GM12891 (cell line): ENCODE measurements around the gene LOXHD1.

Experiments used
- DNase-seq: peaks from one replicate; pipeline ENCODE4 v3.0.0; 2011; ENCODE audit warnings: low spot score; ENCODE audit not compliant: insufficient read length
- FAIRE-seq: peaks from 2 replicates; lab custom pipeline; 2011; peaks lifted over from hg19 to GRCh38; lab: Jason Lieb, UNC
- PAX5 ChIP-seq: IDR thresholded peaks from 2 replicates; pipeline ENCODE4 v1.6.1; 2011; ENCODE audit warnings: low read length, moderate library complexity, mild to moderate bottlenecking; ENCODE audit not compliant: insufficient read depth, severe bottlenecking
- POLR2A ChIP-seq: IDR thresholded peaks from 2 replicates; pipeline ENCODE4 v1.6.1; 2011; ENCODE audit warnings: low read depth, low read length, control low read depth
- POLR2AphosphoS5 ChIP-seq: IDR thresholded peaks from 2 replicates; pipeline ENCODE4 v1.6.1; 2011; ENCODE audit warnings: low read depth, low read length, control low read depth
- POU2F2 ChIP-seq: IDR thresholded peaks from 2 replicates; pipeline ENCODE4 v1.6.1; 2011; ENCODE audit warnings: low read depth, mild to moderate bottlenecking, control low read depth, low read length, moderate library complexity
- SPI1 ChIP-seq: IDR thresholded peaks from 2 replicates; pipeline ENCODE4 v1.6.1; 2011; ENCODE audit warnings: low read depth, low read length, control low read depth
- TAF1 ChIP-seq: IDR thresholded peaks from 2 replicates; pipeline ENCODE4 v1.6.1; 2011; ENCODE audit warnings: low read depth, low read length, control low read depth

Gene LOXHD1

GRCh38 chr18:46439037-46439436, 218.0 kb downstream of the LOXHD1 start:
- no peak for TF ChIP-seq TAF1
- TF ChIP-seq POU2F2: no peak
- no peak for TF ChIP-seq PAX5
- no peak for TF ChIP-seq SPI1
- no peak for TF ChIP-seq POLR2A
- no peak for TF ChIP-seq POLR2AphosphoS5
- FAIRE-seq (no peak), DNase-seq (no peak)

DNA sequence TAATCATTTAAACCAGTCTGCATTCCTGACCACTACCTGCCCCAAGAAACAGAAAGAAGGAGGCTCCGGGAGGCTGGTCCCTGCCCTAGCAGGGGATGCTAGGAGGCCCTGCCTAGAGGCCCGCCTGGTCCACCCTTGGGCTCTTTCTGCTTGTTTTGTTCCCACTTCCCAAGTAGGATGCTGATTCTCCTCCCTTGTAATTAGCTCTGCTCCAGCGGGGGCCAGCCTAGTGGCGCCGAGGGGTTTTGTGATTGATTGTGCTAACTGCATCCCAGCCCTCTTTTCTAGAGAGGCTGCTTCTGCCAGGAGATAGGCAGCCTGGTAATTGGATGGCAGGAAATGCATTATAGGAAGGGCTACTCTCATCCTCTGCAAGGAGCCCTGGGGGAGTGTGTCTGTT, 220.0 kb downstream of the LOXHD1 start:
- FAIRE-seq: no peak
- DNase-seq: no peak
- TF ChIP-seq POLR2AphosphoS5: no peak

- TF ChIP-seq SPI1: no peak
- no peak for DNase-seq
- no peak for FAIRE-seq
Measured at GRCh38 chr18:46436621-46437020, 220.4 kb downstream of the LOXHD1 start.

DNA sequence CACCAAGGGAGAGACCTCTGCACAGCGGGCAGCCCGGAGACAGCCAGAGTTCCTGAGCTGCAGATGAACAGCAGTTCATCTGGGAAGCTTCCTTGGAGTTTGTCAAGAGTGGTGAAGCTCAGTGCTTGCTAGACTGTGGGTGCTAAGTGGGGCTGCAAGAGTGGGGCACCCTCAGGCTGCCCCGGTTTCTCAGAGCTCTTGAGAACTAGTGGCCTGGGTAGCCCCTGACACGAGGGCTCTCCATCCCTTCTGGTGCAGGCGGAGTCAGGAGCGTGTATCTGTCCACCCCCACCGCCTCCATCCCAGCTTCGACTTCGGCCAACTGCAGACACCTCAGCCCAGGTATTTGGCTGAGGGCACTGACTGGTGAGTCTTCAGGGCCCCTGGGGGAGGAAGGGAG, 222.0 kb downstream of the LOXHD1 start:
- no peak for DNase-seq
- no peak for FAIRE-seq
- TF ChIP-seq PAX5 (no peak), POLR2AphosphoS5 (no peak)

DNA sequence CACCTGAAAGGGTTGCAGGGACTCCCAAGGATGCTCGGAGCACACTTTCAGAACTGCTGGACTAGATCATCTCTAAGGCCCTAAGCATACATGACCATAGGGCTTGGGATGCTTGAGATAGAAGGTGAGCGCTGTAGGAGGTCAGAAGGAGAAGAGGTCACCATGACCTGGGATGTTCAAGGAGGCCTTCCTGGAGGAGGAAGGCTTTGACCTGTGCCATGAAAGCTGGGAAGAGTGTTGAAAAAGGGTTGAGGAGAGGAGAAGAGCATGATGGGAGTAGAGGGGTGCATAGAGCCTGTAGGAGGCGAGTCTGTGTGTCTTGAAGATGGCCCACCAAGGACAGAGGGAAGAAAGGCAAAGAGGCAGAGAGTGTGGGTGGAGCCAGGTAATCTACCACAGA, 222.4 kb downstream of the LOXHD1 start:
- no peak for TF ChIP-seq PAX5
- no peak for TF ChIP-seq SPI1
- TF ChIP-seq POLR2AphosphoS5: no peak
- no peak for TF ChIP-seq TAF1
- TF ChIP-seq POU2F2: no peak
- TF ChIP-seq POLR2A: no peak
- DNase-seq: no peak
- FAIRE-seq: no peak

GRCh38 chr18:46433121-46433826, 223.7 kb downstream of the LOXHD1 start:
- FAIRE-seq (no peak), DNase-seq (no peak)
- TF ChIP-seq SPI1 (no peak), POU2F2 (no peak), POLR2AphosphoS5 (no peak), PAX5 (no peak), POLR2A (no peak), TAF1 (no peak)

GRCh38 chr18:46431522-46432171, 225.4 kb downstream of the LOXHD1 start:
- no peak for FAIRE-seq
- DNase-seq: no peak
- TF ChIP-seq TAF1: no peak
- TF ChIP-seq SPI1: no peak
- no peak for TF ChIP-seq POLR2A
- TF ChIP-seq POLR2AphosphoS5: no peak
- TF ChIP-seq PAX5: no peak
- TF ChIP-seq POU2F2: no peak

- DNase-seq: no peak
Measured at GRCh38 chr18:46429649-46430224, 227.3 kb downstream of the LOXHD1 start.

DNA sequence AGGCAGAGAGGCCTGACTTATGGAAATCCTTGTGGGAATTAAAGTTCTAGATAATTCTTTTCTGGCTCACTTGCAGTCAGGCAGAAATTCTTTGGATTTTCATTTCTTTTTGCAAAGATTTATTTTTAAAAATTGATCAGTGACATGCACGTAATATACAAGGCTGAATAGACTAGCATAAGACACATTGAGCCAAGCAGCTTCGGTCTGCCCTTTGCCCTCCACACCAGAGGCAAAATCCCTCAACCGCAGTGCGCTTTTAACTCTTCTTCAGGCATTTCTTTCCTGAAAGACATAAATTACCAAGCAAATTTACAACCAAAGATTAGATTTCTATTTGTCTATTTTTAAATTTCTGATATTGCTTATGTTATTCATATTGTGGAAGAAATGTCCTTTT, 227.9 kb downstream of the LOXHD1 start:
- no peak for TF ChIP-seq TAF1
- TF ChIP-seq SPI1: no peak
- no peak for TF ChIP-seq PAX5
- TF ChIP-seq POLR2A: no peak
- DNase-seq (no peak), FAIRE-seq (no peak)

More at GRCh38 chr18:46429649-46430224, 227.3 kb downstream of the LOXHD1 start:
- TF ChIP-seq SPI1 (no peak), PAX5 (no peak), POU2F2 (no peak), POLR2AphosphoS5 (no peak), TAF1 (no peak), POLR2A (no peak)
- no peak for FAIRE-seq

GRCh38 chr18:46428368-46428767, 228.7 kb downstream of the LOXHD1 start:
- no peak for FAIRE-seq
- DNase-seq: no peak

More at GRCh38 chr18:46428368-46428767, 228.7 kb downstream of the LOXHD1 start:
- TF ChIP-seq TAF1 (no peak), POLR2A (no peak), POU2F2 (no peak), PAX5 (no peak), POLR2AphosphoS5 (no peak), SPI1 (no peak)
